H1 (cell line): ENCODE measurements around the gene DPT.

Experiments used
- CHD2 ChIP-seq: IDR thresholded peaks from 2 replicates; pipeline ENCODE4 v1.6.1; 2012; ENCODE audit warnings: low read length, improper control_type of control experiment
- EP300 ChIP-seq, 2 experiments: IDR thresholded peaks; 1 replicate in 1 of 2; 2 replicates in 1 of 2; pipeline ENCODE4 v1.6.1; 2011 to 2012; ENCODE audit warnings: low read depth in 2 of 2, low read length in 2 of 2, mild to moderate bottlenecking in 2 of 2, borderline replicate concordance in 1 of 2, inconsistent platforms in 1 of 2, moderate library complexity in 1 of 2
- GABPA ChIP-seq: IDR thresholded peaks from 2 replicates; pipeline ENCODE4 v1.6.1; 2011; ENCODE audit warnings: mild to moderate bottlenecking, low read length, moderate library complexity, borderline replicate concordance; ENCODE audit not compliant: insufficient read depth
- NRF1 ChIP-seq: IDR thresholded peaks from 2 replicates; pipeline ENCODE4 v1.6.1; 2011; ENCODE audit warnings: mild to moderate bottlenecking, low read depth, low read length, improper control_type of control experiment
- POLR2AphosphoS5 ChIP-seq: IDR thresholded peaks from 2 replicates; pipeline ENCODE4 v1.6.1; 2011; ENCODE audit warnings: low read depth, low read length
- RXRA ChIP-seq: IDR thresholded peaks from 2 replicates; pipeline ENCODE4 v1.6.1; 2011; ENCODE audit warnings: low read depth, mild to moderate bottlenecking, low read length, moderate library complexity; ENCODE audit not compliant: insufficient read depth
- SIRT6 ChIP-seq: IDR thresholded peaks from one replicate; pipeline ENCODE4 v1.7.1; 2012; ENCODE audit warnings: low read length, inconsistent platforms
- SP4 ChIP-seq: IDR thresholded peaks from 2 replicates; pipeline ENCODE4 v1.6.1; 2012; ENCODE audit warnings: low read length, inconsistent platforms
- YY1 ChIP-seq: IDR thresholded peaks from 2 replicates; pipeline ENCODE4 v1.6.1; 2011; ENCODE audit warnings: low read depth, mild to moderate bottlenecking, low read length
- TF ChIP-seq, protein P1 (sequence below), 3 experiments: IDR thresholded peaks; 1 replicate in 2 of 3; 2 replicates in 1 of 3; pipeline versions ENCODE4 v1.5.1 to v1.6.1; 2011; ENCODE audit warnings: low read length in 3 of 3, mild to moderate bottlenecking in 3 of 3, inconsistent platforms in 2 of 3, low read depth in 1 of 3, moderate library complexity in 1 of 3; ENCODE audit not compliant: insufficient read depth in 1 of 3; ENCODE audit errors: control extremely low read depth in 1 of 3

- TF ChIP-seq SIRT6 (no peak), YY1 (no peak), EP300 (IDR thresholded peaks at IDR 0.05; ENCODE audit: borderline replicate concordance in 1 of 2, low read depth in 2 of 2, low read length in 2 of 2) (no peak), RXRA (no peak), NRF1 (no peak), CHD2 (no peak), GABPA (no peak), SP4 (no peak), POLR2AphosphoS5 (no peak)
- TF ChIP-seq, protein P1, sequence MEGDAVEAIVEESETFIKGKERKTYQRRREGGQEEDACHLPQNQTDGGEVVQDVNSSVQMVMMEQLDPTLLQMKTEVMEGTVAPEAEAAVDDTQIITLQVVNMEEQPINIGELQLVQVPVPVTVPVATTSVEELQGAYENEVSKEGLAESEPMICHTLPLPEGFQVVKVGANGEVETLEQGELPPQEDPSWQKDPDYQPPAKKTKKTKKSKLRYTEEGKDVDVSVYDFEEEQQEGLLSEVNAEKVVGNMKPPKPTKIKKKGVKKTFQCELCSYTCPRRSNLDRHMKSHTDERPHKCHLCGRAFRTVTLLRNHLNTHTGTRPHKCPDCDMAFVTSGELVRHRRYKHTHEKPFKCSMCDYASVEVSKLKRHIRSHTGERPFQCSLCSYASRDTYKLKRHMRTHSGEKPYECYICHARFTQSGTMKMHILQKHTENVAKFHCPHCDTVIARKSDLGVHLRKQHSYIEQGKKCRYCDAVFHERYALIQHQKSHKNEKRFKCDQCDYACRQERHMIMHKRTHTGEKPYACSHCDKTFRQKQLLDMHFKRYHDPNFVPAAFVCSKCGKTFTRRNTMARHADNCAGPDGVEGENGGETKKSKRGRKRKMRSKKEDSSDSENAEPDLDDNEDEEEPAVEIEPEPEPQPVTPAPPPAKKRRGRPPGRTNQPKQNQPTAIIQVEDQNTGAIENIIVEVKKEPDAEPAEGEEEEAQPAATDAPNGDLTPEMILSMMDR (IDR thresholded peaks at IDR 0.05; ENCODE audit: control extremely low read depth in 1 of 3, insufficient read depth in 1 of 3, low read depth in 1 of 3, low read length in 3 of 3) = no peak
These were observed 39.0 kb downstream of the DPT start for GRCh38 chr1:168689726-168690602.
